H9 (cell line): ENCODE results near the gene CFAP69. TPM values are rescaled to one million over a fixed set of nuclear protein-coding genes. Genes with fewer than 3 reads are reported as not detected.
A peak's percentile ranks its signal among the peaks of the same experiment; 100 is the strongest.

Experiments
- DNase-seq: peaks from one replicate; pipeline ENCODE4 v3.0.0-alpha.2; 2017
- H2AFZ ChIP-seq: one replicate; pipeline ENCODE4 v1.6.1; 2013; ENCODE audit warnings: mild to moderate bottlenecking, low read length, control low read depth, moderate library complexity
- H2AK5ac ChIP-seq: 2 replicates; pipeline ENCODE4 v1.6.1; 2013; ENCODE audit warnings: low read length, control low read depth, mixed read lengths; ENCODE audit not compliant: insufficient read length
- H2BK120ac ChIP-seq: one replicate; pipeline ENCODE4 v1.6.1; 2013; ENCODE audit warnings: low read depth, mild to moderate bottlenecking, low read length, control low read depth, inconsistent platforms; ENCODE audit not compliant: poor library complexity, severe bottlenecking
- H2BK12ac ChIP-seq: 2 replicates; pipeline ENCODE4 v1.6.1; 2013; ENCODE audit warnings: low read length, control low read depth, mixed read lengths, low read depth; ENCODE audit not compliant: insufficient read length
- H2BK15ac ChIP-seq: 2 replicates; pipeline ENCODE4 v1.6.1; 2013; ENCODE audit warnings: low read depth, low read length, control low read depth
- H2BK20ac ChIP-seq: one replicate; pipeline ENCODE4 v1.6.1; 2013; ENCODE audit warnings: low read depth, mild to moderate bottlenecking, low read length, control low read depth, inconsistent platforms; ENCODE audit not compliant: poor library complexity, severe bottlenecking
- H2BK5ac ChIP-seq: 2 replicates; pipeline ENCODE4 v1.6.1; 2013; ENCODE audit warnings: low read length, control low read depth, mixed read lengths; ENCODE audit not compliant: insufficient read length
- H3K14ac ChIP-seq: 2 replicates; pipeline ENCODE4 v1.6.1; 2013; ENCODE audit warnings: low read length, control low read depth; ENCODE audit not compliant: insufficient read depth
- H3K18ac ChIP-seq: 2 replicates; pipeline ENCODE4 v1.6.1; 2013; ENCODE audit warnings: low read depth, mild to moderate bottlenecking, mixed read lengths, low read length, control low read depth; ENCODE audit not compliant: insufficient read length
- H3K23ac ChIP-seq: 2 replicates; pipeline ENCODE4 v1.6.1; 2013; ENCODE audit warnings: low read length, control low read depth, mixed read lengths, low read depth; ENCODE audit not compliant: insufficient read length
- H3K23me2 ChIP-seq: 2 replicates; pipeline ENCODE4 v1.6.1; 2013; ENCODE audit warnings: low read depth, mild to moderate bottlenecking, mixed read lengths, low read length, control low read depth; ENCODE audit not compliant: insufficient read length, poor library complexity, severe bottlenecking
- H3K27ac ChIP-seq: 2 replicates; pipeline ENCODE4 v1.5.1; 2013; ENCODE audit warnings: low read length, control low read depth, mixed read lengths, low read depth; ENCODE audit not compliant: insufficient read length
- H3K27me3 ChIP-seq: 2 replicates; pipeline ENCODE4 v1.6.1; 2013; ENCODE audit warnings: low read length, control low read depth, inconsistent platforms; ENCODE audit not compliant: insufficient read depth
- H3K4ac ChIP-seq: 2 replicates; pipeline ENCODE4 v1.6.1; 2013; ENCODE audit warnings: low read depth, mild to moderate bottlenecking, control low read depth, inconsistent platforms, low read length, moderate library complexity
- H3K4me1 ChIP-seq: 2 replicates; pipeline ENCODE4 v1.6.1; 2013; ENCODE audit warnings: low read length, control low read depth, inconsistent platforms; ENCODE audit not compliant: insufficient read depth
- H3K4me2 ChIP-seq: 2 replicates; pipeline ENCODE4 v1.6.1; 2013; ENCODE audit warnings: low read length, control low read depth, mixed read lengths; ENCODE audit not compliant: insufficient read length, insufficient read depth
- H3K56ac ChIP-seq: 2 replicates; pipeline ENCODE4 v1.6.1; 2013; ENCODE audit warnings: low read depth, mild to moderate bottlenecking, mixed read lengths, low read length, control low read depth; ENCODE audit not compliant: insufficient read length
- H3K79me1 ChIP-seq: 2 replicates; pipeline ENCODE4 v1.6.1; 2013; ENCODE audit warnings: low read depth, mild to moderate bottlenecking, moderate library complexity, low read length, control low read depth, inconsistent platforms; ENCODE audit not compliant: insufficient read depth, poor library complexity, severe bottlenecking
- H3K79me2 ChIP-seq: 2 replicates; pipeline ENCODE4 v1.6.1; 2013; ENCODE audit warnings: low read length, control low read depth, inconsistent platforms; ENCODE audit not compliant: insufficient read depth
- H3K9ac ChIP-seq: 2 replicates; pipeline ENCODE4 v1.6.1; 2013; ENCODE audit warnings: low read length, control low read depth, mixed read lengths; ENCODE audit not compliant: insufficient read length; ENCODE audit errors: extremely low read depth
- H3K9me3 ChIP-seq: one replicate; pipeline ENCODE4 v1.6.1; 2013; ENCODE audit warnings: low read depth, low read length, inconsistent platforms; ENCODE audit not compliant: control insufficient read depth
- H3T11ph ChIP-seq: one replicate; pipeline ENCODE4 v1.6.1; 2013; ENCODE audit warnings: mild to moderate bottlenecking, low read length, control low read depth, inconsistent platforms
- H4K20me1 ChIP-seq: one replicate; pipeline ENCODE4 v1.6.1; 2013; ENCODE audit not compliant: control insufficient read depth, insufficient read length, insufficient read depth
- H4K5ac ChIP-seq: 2 replicates; pipeline ENCODE4 v1.6.1; 2013; ENCODE audit warnings: low read depth, mild to moderate bottlenecking, mixed read lengths, low read length, control low read depth; ENCODE audit not compliant: insufficient read length
- H4K8ac ChIP-seq: replicated peaks from 2 replicates; pipeline ENCODE4 v1.6.1; 2013; ENCODE audit warnings: low read length, control low read depth, mixed read lengths, low read depth; ENCODE audit not compliant: insufficient read length
- H4K91ac ChIP-seq: 2 replicates; pipeline ENCODE4 v1.6.1; 2013; ENCODE audit warnings: low read depth, mild to moderate bottlenecking, moderate library complexity, mixed read lengths, low read length, control low read depth; ENCODE audit not compliant: insufficient read length
- H3K27ac Mint-ChIP-seq, 3 experiments: 2 replicates in 2 of 3; 3 replicates in 1 of 3; pipeline ENCODE4 v1.8.0; 2020 to 2021; ENCODE audit warnings: mixed read lengths in 3 of 3, mild to moderate bottlenecking in 1 of 3, moderate library complexity in 1 of 3
- H3K27me3 Mint-ChIP-seq: 2 replicates; pipeline ENCODE4 v1.8.0; 2021; ENCODE audit warnings: low read depth, mild to moderate bottlenecking, moderate library complexity, mixed read lengths
- H3K36me3 Mint-ChIP-seq, 3 experiments: 2 replicates in 2 of 3; 3 replicates in 1 of 3; pipeline ENCODE4 v1.8.0; 2020 to 2021; ENCODE audit warnings: low read depth in 3 of 3, mixed read lengths in 3 of 3; ENCODE audit not compliant: insufficient read depth in 1 of 3
- H3K4me1 Mint-ChIP-seq, 2 experiments: 2 replicates each; pipeline ENCODE4 v1.8.0; 2020; ENCODE audit warnings: mixed read lengths in 2 of 2
- H3K4me3 Mint-ChIP-seq, 2 experiments: 2 replicates in 1 of 2; 3 replicates in 1 of 2; pipeline ENCODE4 v1.8.0; 2020 to 2021; ENCODE audit warnings: mild to moderate bottlenecking in 2 of 2, mixed read lengths in 2 of 2, moderate library complexity in 1 of 2
- H3K9me3 Mint-ChIP-seq, 2 experiments: 2 replicates in 1 of 2; 3 replicates in 1 of 2; pipeline ENCODE4 v1.8.0; 2020; ENCODE audit warnings: mild to moderate bottlenecking in 2 of 2, mixed read lengths in 2 of 2, moderate library complexity in 1 of 2
- CTCF ChIP-seq: fragments of 200-600 bp; sonication (generic); conservative IDR thresholded peaks from 3 replicates; pipeline ENCODE4 v1.8.0; 2021; ENCODE audit warnings: antibody characterized with exemption, mild to moderate bottlenecking
- WGBS: extraction: QIAGEN DNeasy Blood & Tissue Kit; methylation state at CpG from one replicate; pipeline ENCODE4 v1.1.7; 2013; ENCODE audit warnings: missing lambda C conversion rate, low lambda C conversion rate, mixed read lengths; ENCODE audit not compliant: insufficient read length; ENCODE audit errors: extremely low coverage; 5-methylcytosine and 5-hydroxymethylcytosine counted together
- total RNA-seq: library from RNA; stranded (reverse); gene quantifications from 2 replicates; pipeline ENCODE4 v1.2.1, GENCODE V29; 2021

The CFAP69 gene
- total RNA-seq, 1 experiment from 2014 or later = 2.9 TPM

- Histone ChIP-seq H2AFZ (no peak overlapping the region), H4K8ac (no peak overlapping the region), H3K79me2 (peaks cover 2% of the 10 kb centered on the region; the same call in 1 of the 2 replicates), H2BK5ac (no peak overlapping the region), H2BK120ac (no peak overlapping the region), H3K27me3 (no peaks in the 10 kb centered on the region), H3K9ac (no peak overlapping the region), H2BK20ac (no peak overlapping the region), H2BK12ac (no peak overlapping the region), H3T11ph (no peak overlapping the region), H3K14ac (no peak overlapping the region), H3K18ac (no peak overlapping the region), H3K4me1 (no peaks in the 10 kb centered on the region), H3K27ac (no peak overlapping the region), H3K4ac (no peak overlapping the region), H3K23ac (no peak overlapping the region), H3K79me1 (no peaks in the 10 kb centered on the region), H3K4me2 (no peak overlapping the region), H4K5ac (no peak overlapping the region), H3K56ac (no peak overlapping the region), H3K9me3 (no peaks in the 10 kb centered on the region), H2BK15ac (no peak overlapping the region), H3K23me2 (peaks cover 5% of the 10 kb centered on the region), H2AK5ac (no peak overlapping the region), H4K20me1 (no peaks in the 10 kb centered on the region), H4K91ac (no peak overlapping the region)
- H3K36me3 Mint-ChIP-seq = peaks cover 0 to 2% (median 0%) of the 10 kb centered on the region in 3 experiments; a peak in 2 of 7 replicates
- no peaks in the 10 kb centered on the region; the same call in 1 of the 2 replicates for H3K27me3 Mint-ChIP-seq
- H3K4me1 Mint-ChIP-seq = peaks cover 7 to 12% of the 10 kb centered on the region in 2 experiments
- DNase-seq = no peak
- 100% methylated on average over 2 of the region's 4 CpGs for WGBS
- H3K9me3 Mint-ChIP-seq = no peaks in the 10 kb centered on the region; a peak in 1 of 5 replicates
- H3K4me3 Mint-ChIP-seq = peak overlapping the region; percentile 12 to 98; a peak in 4 of 5 replicates
- H3K27ac Mint-ChIP-seq = no peak overlapping the region
- TF ChIP-seq CTCF = no peak
These were observed 102.8 kb downstream of the CFAP69 start for GRCh38 chr7:90347759-90348158.
